Measurements from ENCODE around the gene ZNF532.

Gene ZNF532

GRCh38 chr18:58870621-58871020 lies 5.9 kb downstream of the ZNF532 start:
- no peak for DNase-seq (ENCODE audit: low spot score)

GRCh38 chr18:58871514-58872420 lies 7.1 kb downstream of the ZNF532 start:
- no peak for DNase-seq (ENCODE audit: low spot score)

- DNase-seq (ENCODE audit: low spot score) = no peak
These were observed 14.0 kb downstream of the ZNF532 start for GRCh38 chr18:58878640-58879039.

GRCh38 chr18:58881477-58881876 lies 16.8 kb downstream of the ZNF532 start:
- DNase-seq (ENCODE audit: low spot score) = no peak

- DNase-seq (ENCODE audit: low spot score) = no peak
These were observed 17.4 kb downstream of the ZNF532 start for GRCh38 chr18:58882044-58882443.

- DNase-seq (ENCODE audit: low spot score) = no peak
These were observed 18.0 kb downstream of the ZNF532 start for GRCh38 chr18:58882686-58883085.

- no peak for DNase-seq (ENCODE audit: low spot score)
These were observed 20.0 kb downstream of the ZNF532 start for GRCh38 chr18:58884680-58885079.

GRCh38 chr18:58886431-58886830 lies 21.8 kb downstream of the ZNF532 start:
- DNase-seq (ENCODE audit: low spot score) = no peak

- DNase-seq (ENCODE audit: low spot score) = no peak
These were observed 22.4 kb downstream of the ZNF532 start for GRCh38 chr18:58886864-58887612.

- peak; percentile 73 for DNase-seq (ENCODE audit: low spot score)
These were observed 22.9 kb downstream of the ZNF532 start for GRCh38 chr18:58887613-58887963.

- no peak for DNase-seq (ENCODE audit: low spot score)
These were observed 27.1 kb downstream of the ZNF532 start for GRCh38 chr18:58891776-58892175.

- peak; percentile 61 for DNase-seq (ENCODE audit: low spot score)
These were observed 27.8 kb downstream of the ZNF532 start for GRCh38 chr18:58892488-58892887.

GRCh38 chr18:58893388-58894099 lies 28.9 kb downstream of the ZNF532 start:
- DNase-seq (ENCODE audit: low spot score) = no peak

- DNase-seq (ENCODE audit: low spot score) = peak; percentile 66
These were observed 30.3 kb downstream of the ZNF532 start for GRCh38 chr18:58894930-58895329.

GRCh38 chr18:58895385-58895784 lies 30.7 kb downstream of the ZNF532 start:
- DNase-seq (ENCODE audit: low spot score) = peak; percentile 63

- no peak for DNase-seq (ENCODE audit: low spot score)
These were observed 31.6 kb downstream of the ZNF532 start for GRCh38 chr18:58896268-58896667.

GRCh38 chr18:58896734-58897508 lies 32.2 kb downstream of the ZNF532 start:
- DNase-seq (ENCODE audit: low spot score) = no peak

- DNase-seq (ENCODE audit: low spot score) = no peak
These were observed 33.5 kb downstream of the ZNF532 start for GRCh38 chr18:58898010-58898799.

- no peak for DNase-seq (ENCODE audit: low spot score)
These were observed 35.5 kb downstream of the ZNF532 start for GRCh38 chr18:58900015-58900649.

- no peak for DNase-seq (ENCODE audit: low spot score)
These were observed 36.5 kb downstream of the ZNF532 start for GRCh38 chr18:58901143-58901542.

Data from pons (tissue), 1 donor.